ENCODE measurements around the gene ZNF146. TPM values are rescaled to one million over a fixed set of nuclear protein-coding genes. Genes with fewer than 3 reads are reported as not detected.
"Not testable (repeated sequence)": the region's sequence is repeated elsewhere in the genome, so short reads cannot be mapped to it uniquely, and the experiment has no call there.

Gene ZNF146
- total RNA-seq, 8 experiments from 2014 or later, result 68.8 to 141 (median 114) TPM

DNA sequence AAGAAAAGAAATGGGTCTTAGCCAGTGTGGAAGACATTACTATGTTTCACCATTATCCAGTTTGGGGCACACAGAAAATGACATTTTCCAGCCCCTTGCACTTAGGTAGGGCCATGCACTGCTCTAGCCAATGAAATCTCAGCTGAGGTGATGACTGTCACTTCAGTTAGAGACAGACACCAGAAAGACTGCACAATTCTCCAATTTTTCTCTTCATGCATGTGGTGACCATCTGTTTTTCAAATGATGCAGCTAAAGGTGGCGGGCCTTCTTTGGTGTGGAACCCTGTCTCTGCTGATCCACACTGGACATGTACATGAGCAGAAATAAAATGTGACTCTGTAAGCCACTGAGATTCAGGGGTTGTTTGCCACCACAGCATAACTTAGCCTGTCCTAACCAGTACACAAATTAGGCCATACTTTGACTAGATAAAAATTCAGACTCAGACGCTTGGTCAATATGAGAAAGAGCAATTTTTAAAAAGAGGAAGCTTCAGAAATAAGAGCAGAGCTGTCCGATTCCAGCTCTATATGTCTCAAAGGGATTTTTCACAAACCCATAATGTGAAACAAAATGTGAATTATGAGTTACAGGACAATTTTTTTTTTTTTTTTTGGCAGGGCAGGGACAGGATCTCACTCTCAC lies 7.2 kb upstream of the ZNF146 start:
- no peak overlapping the region for H3K4me3 ChIP-seq
- H3K27ac ChIP-seq, result no peak overlapping the region
- in situ Hi-C loops (cut with MboI; ENCODE audit: low pct_unique_long_range_greater_than_20kb in 2 of 9, low sequenced_read_pairs in 9 of 9, unreplicated experiment in 9 of 9), result no loop called here
- ATAC-seq (replicated peaks in 6 of 8), result peak in 2 of 8 experiments; percentile 35 to 71
- WGBS, 10 experiments, result 47 to 100% (median 94%) methylated on average over 1 to 3 of the region's 3 CpGs; no CpG with 5 or more reads in 3 of the 10 experiments
- no peaks in the 10 kb centered on the region for H3K4me1 ChIP-seq (replicated peaks in 1 of 2)

- WGBS, 10 experiments, result 92 to 100% (median 99%) methylated on average over 1 to 7 of the region's 7 CpGs; no CpG with 5 or more reads in 2 of the 10 experiments
- in situ Hi-C loops (cut with MboI; ENCODE audit: low pct_unique_long_range_greater_than_20kb in 2 of 9, low sequenced_read_pairs in 9 of 9, unreplicated experiment in 9 of 9), result no loop called here
- H3K27ac ChIP-seq, result no peak overlapping the region
- H3K4me1 ChIP-seq (replicated peaks in 1 of 2), result peaks cover 0 to 4% of the 10 kb centered on the region in 2 donors
- no peak overlapping the region for H3K4me3 ChIP-seq
- ATAC-seq (replicated peaks in 6 of 8), result no peak
Observed at GRCh38 chr19:36209372-36209771, 5.5 kb upstream of the ZNF146 start.

DNA sequence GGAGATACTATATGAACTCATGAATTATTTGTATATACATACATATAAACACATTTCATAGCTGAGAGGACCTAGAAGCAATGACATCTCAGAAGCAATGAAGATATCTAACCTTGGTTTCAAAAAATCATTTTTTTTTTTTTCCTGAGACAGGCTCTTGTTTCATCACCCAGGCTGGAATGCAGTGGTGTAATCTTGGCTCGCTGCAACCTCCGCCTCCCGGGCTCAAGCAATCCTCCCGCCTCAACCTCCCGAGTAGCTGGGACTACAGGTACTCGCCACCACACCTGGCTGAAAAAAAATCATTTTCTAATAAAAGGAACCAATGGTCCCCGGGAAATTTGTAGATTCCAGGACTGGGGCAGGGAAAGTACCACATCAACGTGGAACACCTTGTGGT lies 4.4 kb upstream of the ZNF146 start:
- H3K4me1 ChIP-seq (replicated peaks in 1 of 2), result peaks cover 0 to 4% of the 10 kb centered on the region in 2 donors
- H3K27ac ChIP-seq, result no peak overlapping the region
- ATAC-seq (replicated peaks in 6 of 8), result no peak
- 67 to 96% (median 90%) methylated on average over 2 to 8 of the region's 8 CpGs for WGBS, 10 experiments
- in situ Hi-C loops (cut with MboI; ENCODE audit: low pct_unique_long_range_greater_than_20kb in 2 of 9, low sequenced_read_pairs in 9 of 9, unreplicated experiment in 9 of 9), result no loop called here
- H3K4me3 ChIP-seq, result no peak overlapping the region

DNA sequence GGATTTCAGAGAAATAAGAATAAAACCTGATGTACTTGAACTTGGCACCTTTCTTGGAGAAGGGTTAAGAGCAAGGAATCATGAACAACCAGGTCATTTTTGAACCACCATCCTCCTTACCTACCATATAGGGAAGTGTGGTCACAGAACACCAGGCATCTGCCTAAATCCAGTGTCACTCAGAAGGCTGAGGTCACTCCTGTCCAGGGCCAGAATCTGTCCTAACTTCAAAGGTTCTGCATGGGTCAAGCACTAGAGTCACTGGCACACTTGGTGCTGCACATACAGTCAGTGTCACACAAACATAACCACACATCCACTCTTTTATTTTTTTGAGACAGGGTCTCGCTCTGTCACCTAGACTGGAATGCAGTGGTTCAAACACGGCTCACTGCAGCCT lies 2.0 kb upstream of the ZNF146 start:
- no peak for ATAC-seq (replicated peaks in 6 of 8)
- in situ Hi-C loops (cut with MboI; ENCODE audit: low pct_unique_long_range_greater_than_20kb in 2 of 9, low sequenced_read_pairs in 9 of 9, unreplicated experiment in 9 of 9), result no loop called here
- WGBS, 10 experiments, result no CpG with 5 or more reads among the region's 2 CpGs

DNA sequence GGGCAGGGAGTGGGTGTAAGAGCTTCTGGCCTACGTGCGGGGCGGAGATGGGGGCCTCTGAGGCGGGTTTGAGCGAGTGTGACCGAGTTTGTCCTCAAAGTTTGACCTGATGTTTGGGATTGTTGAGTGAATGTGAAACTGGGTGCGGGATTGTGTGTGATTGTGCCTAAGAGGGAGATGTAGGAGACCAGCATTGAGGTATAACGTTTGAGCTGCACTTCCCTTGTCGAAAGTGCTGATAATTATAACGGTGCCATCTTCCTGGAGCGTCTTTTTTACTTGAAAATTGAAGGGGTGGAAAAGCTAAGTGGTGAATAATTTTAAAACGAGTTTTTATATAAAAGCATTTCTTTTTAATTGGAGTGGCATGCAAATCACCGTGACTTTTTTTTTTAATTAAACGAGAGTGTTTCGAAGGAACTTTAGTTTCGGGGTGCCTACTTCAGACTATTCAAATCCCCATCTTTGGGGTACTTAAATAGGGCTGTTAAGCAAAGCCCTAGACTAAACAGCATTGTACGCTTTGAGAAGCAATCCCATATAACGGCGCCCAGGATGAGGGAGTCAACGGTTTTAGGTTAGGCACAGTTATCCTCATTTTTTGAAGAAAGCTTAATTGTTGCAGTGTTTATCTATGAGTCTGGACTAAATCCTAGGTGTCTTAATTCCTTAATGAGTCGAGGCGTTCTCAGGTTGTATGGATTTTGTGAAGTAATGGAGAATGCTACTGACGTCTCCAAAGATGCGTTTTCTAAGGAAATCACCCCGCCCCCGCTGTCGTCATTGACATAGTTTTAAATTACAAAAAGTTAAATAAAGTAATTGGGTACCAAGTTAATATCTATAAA lies 594 bp downstream of the ZNF146 start:
- ATAC-seq (replicated peaks in 6 of 8), result no peak
- in situ Hi-C loops (cut with MboI; ENCODE audit: low pct_unique_long_range_greater_than_20kb in 2 of 9, low sequenced_read_pairs in 9 of 9, unreplicated experiment in 9 of 9), result no loop called here
- WGBS, 10 experiments, result 0 to 2% (median 1%) methylated on average over 10 to 22 of the region's 27 CpGs; no CpG with 5 or more reads in 1 of the 10 experiments
- peak overlapping the region; percentile 60 to 97 (median 76) for H3K4me3 ChIP-seq
- peaks cover 0 to 4% of the 10 kb centered on the region in 2 donors for H3K4me1 ChIP-seq (replicated peaks in 1 of 2)
- peak overlapping the region; percentile 98 to 99 for H3K27ac ChIP-seq

More for the DNA sequence above, 2.0 kb upstream of the ZNF146 start:
- no peak overlapping the region for H3K4me3 ChIP-seq
- no peak overlapping the region for H3K27ac ChIP-seq
- H3K4me1 ChIP-seq (replicated peaks in 1 of 2), result peaks cover 0 to 4% of the 10 kb centered on the region in 2 donors

DNA sequence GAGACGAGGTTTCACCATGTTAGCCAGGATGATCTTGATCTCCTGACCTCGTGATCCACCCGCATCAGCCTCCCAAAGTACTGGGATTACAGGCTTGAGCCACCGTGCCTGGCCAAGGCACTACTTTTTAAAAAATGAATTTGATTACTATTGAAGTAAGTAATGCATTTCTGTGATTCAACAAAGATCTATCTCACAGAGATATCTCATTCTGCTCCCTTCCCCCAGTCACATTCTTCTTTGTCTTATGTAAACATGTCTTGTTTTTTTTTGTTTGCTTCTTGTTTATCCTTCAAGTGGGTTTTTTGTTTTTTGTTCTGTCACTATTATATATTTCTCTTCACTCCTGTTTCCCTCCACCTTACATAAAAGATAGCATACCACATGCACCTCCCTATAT lies 6.6 kb downstream of the ZNF146 start:
- Histone ChIP-seq H3K4me1 (replicated peaks in 1 of 2) (no peaks in the 10 kb centered on the region), H3K27ac (no peak overlapping the region), H3K4me3 (no peak overlapping the region)
- ATAC-seq (replicated peaks in 6 of 8), result no peak
- in situ Hi-C loops (cut with MboI; ENCODE audit: low pct_unique_long_range_greater_than_20kb in 2 of 9, low sequenced_read_pairs in 9 of 9, unreplicated experiment in 9 of 9), result no loop called here
- WGBS, 10 experiments, result 76 to 100% (median 93%) methylated on average over 3 to 4 of the region's 4 CpGs; no CpG with 5 or more reads in 7 of the 10 experiments

DNA sequence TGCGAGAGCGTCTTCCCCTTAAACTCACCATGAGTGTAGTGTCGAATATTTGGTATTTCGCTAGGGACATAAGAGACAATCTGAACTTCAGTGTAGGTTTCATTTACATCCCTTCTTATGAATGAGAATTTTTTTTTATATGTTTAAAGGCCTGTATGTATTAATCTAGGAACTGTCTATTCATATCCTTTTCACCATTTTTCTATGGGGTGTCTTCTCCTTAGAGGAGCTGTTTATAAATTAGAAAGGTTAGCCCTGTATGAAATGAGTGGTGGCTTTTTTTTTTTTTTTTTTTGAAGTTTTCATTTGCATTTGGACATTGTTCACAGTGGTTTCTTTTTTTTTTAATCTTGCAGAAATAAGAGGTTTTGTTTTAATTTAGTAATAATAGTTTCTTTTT lies 7.6 kb downstream of the ZNF146 start:
- Histone ChIP-seq H3K27ac (no peak overlapping the region), H3K4me1 (replicated peaks in 1 of 2) (no peaks in the 10 kb centered on the region), H3K4me3 (no peak overlapping the region)
- WGBS, 10 experiments, result 93 to 100% (median 98%) methylated on average over 2 to 4 of the region's 4 CpGs; no CpG with 5 or more reads in 1 of the 10 experiments
- in situ Hi-C loops (cut with MboI; ENCODE audit: low pct_unique_long_range_greater_than_20kb in 2 of 9, low sequenced_read_pairs in 9 of 9, unreplicated experiment in 9 of 9), result no loop called here
- ATAC-seq (replicated peaks in 6 of 8), result no peak

- H3K4me1 ChIP-seq (replicated peaks in 1 of 2), result no peaks in the 10 kb centered on the region
- ATAC-seq (replicated peaks in 6 of 8), result no peak
- no peak overlapping the region for H3K27ac ChIP-seq
- in situ Hi-C loops (cut with MboI; ENCODE audit: low pct_unique_long_range_greater_than_20kb in 2 of 9, low sequenced_read_pairs in 9 of 9, unreplicated experiment in 9 of 9), result loop anchor here in 2 of 9 experiments (25.0 kb wide), 1 partner anchor 137 kb away; no protein-coding TSS in a partner anchor
- no peak overlapping the region for H3K4me3 ChIP-seq
- WGBS, 10 experiments, result 33 to 100% (median 84%) methylated on average over 1 to 5 of the region's 5 CpGs
Observed at GRCh38 chr19:36225219-36225892, 10.4 kb downstream of the ZNF146 start.

DNA sequence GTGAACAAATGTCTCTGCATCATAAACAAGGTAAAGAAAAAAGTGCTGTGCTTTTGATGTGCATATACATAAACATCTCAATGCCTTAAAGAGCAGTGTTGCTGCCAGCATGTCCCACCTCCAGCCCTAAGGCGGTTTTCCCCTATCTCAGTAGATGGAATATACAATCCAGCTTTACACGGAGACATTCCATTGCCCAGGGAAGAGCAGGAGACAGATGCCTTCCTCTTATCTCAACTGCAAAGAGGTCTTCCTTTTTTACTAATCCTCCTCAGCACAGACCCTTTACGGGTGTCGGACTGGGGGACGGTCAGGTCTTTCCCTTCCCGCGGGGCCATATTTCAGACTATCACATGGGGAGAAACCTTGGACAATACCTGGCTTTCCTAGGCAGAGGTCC lies 18.7 kb downstream of the ZNF146 start:
- not testable (repeated sequence) for H3K27ac ChIP-seq; ATAC-seq (replicated peaks in 6 of 8); H3K4me3 ChIP-seq; H3K4me1 ChIP-seq (replicated peaks in 1 of 2)
- WGBS, 10 experiments, result 85% methylated on average over 2 of the region's 7 CpGs; no CpG with 5 or more reads in 9 of the 10 experiments
- in situ Hi-C loops (cut with MboI; ENCODE audit: low pct_unique_long_range_greater_than_20kb in 2 of 9, low sequenced_read_pairs in 9 of 9, unreplicated experiment in 9 of 9), result loop anchor here in 2 of 9 experiments (25.0 kb wide), 1 partner anchor 129 kb away; no protein-coding TSS in a partner anchor

- in situ Hi-C loops (cut with MboI; ENCODE audit: low pct_unique_long_range_greater_than_20kb in 2 of 9, low sequenced_read_pairs in 9 of 9, unreplicated experiment in 9 of 9), result loop anchor here in 2 of 9 experiments (25.0 kb wide), 1 partner anchor 126 kb away; no protein-coding TSS in a partner anchor
- Histone ChIP-seq H3K4me3 (no peak overlapping the region), H3K27ac (no peak overlapping the region), H3K4me1 (replicated peaks in 1 of 2) (no peaks in the 10 kb centered on the region)
- WGBS, 10 experiments, result 80 to 98% (median 93%) methylated on average over 2 to 6 of the region's 6 CpGs
- no peak for ATAC-seq (replicated peaks in 6 of 8)
Observed at GRCh38 chr19:36236304-36236945, 21.5 kb downstream of the ZNF146 start.

GRCh38 chr19:36236946-36237310 lies 22.0 kb downstream of the ZNF146 start:
- Histone ChIP-seq H3K4me1 (replicated peaks in 1 of 2) (no peaks in the 10 kb centered on the region), H3K4me3 (no peak overlapping the region), H3K27ac (no peak overlapping the region)
- no peak for ATAC-seq (replicated peaks in 6 of 8)
- in situ Hi-C loops (cut with MboI; ENCODE audit: low pct_unique_long_range_greater_than_20kb in 2 of 9, low sequenced_read_pairs in 9 of 9, unreplicated experiment in 9 of 9), result loop anchor here in 2 of 9 experiments (25.0 kb wide), 1 partner anchor 125 kb away; no protein-coding TSS in a partner anchor
- WGBS, 10 experiments, result 93 to 100% (median 96%) methylated on average over 2 to 3 of the region's 3 CpGs; no CpG with 5 or more reads in 1 of the 10 experiments

DNA sequence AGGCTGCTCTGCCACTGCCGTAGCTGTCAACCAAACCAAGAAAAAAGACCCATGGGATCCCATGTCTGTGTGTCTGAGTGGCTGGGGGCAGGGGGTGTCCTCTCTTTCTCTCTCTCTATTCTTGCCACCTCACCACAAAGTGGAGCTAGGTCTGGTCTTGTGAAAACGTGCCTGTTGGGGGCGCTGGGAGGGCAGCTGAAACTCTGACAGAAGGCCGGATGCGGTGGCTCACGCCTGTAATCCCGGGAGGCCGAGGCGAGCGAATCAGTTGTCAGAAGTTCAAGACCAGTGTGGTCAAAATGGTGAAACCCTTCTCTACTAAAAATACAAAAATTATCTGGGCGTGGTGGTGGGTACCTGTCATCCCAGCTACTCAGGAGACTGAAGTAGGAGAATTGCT lies 29.2 kb downstream of the ZNF146 start:
- in situ Hi-C loops (cut with MboI; ENCODE audit: low pct_unique_long_range_greater_than_20kb in 2 of 9, low sequenced_read_pairs in 9 of 9, unreplicated experiment in 9 of 9), result loop anchor here in 2 of 9 experiments (25.0 kb wide), 1 partner anchor 118 kb away; no protein-coding TSS in a partner anchor
- WGBS, 10 experiments, result 71 to 100% (median 94%) methylated on average over 1 to 7 of the region's 11 CpGs; no CpG with 5 or more reads in 2 of the 10 experiments
- no peak overlapping the region for H3K27ac ChIP-seq
- no peak for ATAC-seq (replicated peaks in 6 of 8)
- H3K4me1 ChIP-seq (replicated peaks in 1 of 2), result no peaks in the 10 kb centered on the region
- no peak overlapping the region for H3K4me3 ChIP-seq

Measured in motor neuron (in vitro differentiated cells).